ENCODE results near the gene GPR162. TPM values are rescaled to one million over a fixed set of nuclear protein-coding genes. Genes with fewer than 3 reads are reported as not detected.

The GPR162 gene
- total and polyA plus RNA-seq, 8 donors, result 1.3 to 9.3 (median 4.0) TPM

DNA sequence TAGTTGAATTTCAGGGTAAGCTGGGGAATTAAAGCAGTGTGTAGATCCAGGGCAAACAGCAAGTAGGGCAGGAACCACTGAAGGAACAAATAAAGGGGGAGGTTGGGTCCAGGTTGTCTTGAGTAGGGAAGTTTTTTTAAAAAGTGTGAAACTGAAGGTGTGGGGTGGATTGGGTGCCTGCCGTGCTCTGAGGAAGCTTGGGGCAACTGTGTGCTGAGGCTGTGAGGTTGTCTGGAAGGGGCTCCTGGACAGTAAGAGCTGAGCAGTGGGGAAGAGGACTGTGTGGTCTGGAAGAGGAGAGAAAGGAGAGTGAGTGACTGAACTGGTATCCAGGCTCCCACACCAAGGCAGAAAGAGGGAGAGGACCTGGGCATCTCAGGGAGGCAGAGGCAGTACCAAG lies 10.9 kb upstream of the GPR162 start:
- H3K4me3 ChIP-seq, result no peak overlapping the region
- H3K27me3 ChIP-seq, result peaks cover 0 to 11% (median 0%) of the 10 kb centered on the region in 3 donors
- intact Hi-C loops (cut with DNase I; ENCODE audit: low total_unique reads), result no loop called here
- H3K4me1 ChIP-seq, result no peaks in the 10 kb centered on the region
- no peaks in the 10 kb centered on the region for H3K9me3 ChIP-seq
- TF ChIP-seq EP300 (IDR thresholded peaks at IDR 0.05) (no peak), POLR2A (IDR thresholded peaks at IDR 0.05) (no peak), CTCF (IDR thresholded peaks at IDR 0.05) (no peak), POLR2AphosphoS5 (IDR thresholded peaks at IDR 0.05) (no peak)
- DNase-seq, result no peak
- H3K27ac ChIP-seq, result no peak overlapping the region
- WGBS, 5 donors, result 43 to 75% (median 57%) methylated on average over 1 of the region's 1 CpG
- H3K36me3 ChIP-seq, result peaks cover 0 to 4% (median 0%) of the 10 kb centered on the region in 4 donors

DNA sequence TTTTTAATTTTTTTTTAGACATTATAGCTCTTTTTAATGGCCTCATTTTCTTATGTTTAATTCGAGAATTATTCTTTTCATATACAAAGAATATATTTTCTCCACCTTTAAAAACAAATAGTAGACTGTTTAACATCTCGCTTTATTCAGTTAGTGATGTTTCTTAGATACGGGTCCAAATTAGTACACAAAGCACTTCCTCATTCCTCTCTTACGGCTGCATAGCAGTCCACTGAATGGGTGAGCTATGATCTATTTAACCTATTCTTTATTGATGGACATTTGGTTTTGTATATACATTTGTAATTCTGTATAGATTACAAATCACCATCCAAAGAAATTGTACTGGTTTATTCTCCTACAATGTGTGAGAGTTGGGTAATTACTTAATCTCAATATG lies 8.3 kb upstream of the GPR162 start:
- TF ChIP-seq POLR2AphosphoS5 (IDR thresholded peaks at IDR 0.05) (no peak), EP300 (IDR thresholded peaks at IDR 0.05) (no peak), POLR2A (IDR thresholded peaks at IDR 0.05) (no peak), CTCF (IDR thresholded peaks at IDR 0.05) (no peak)
- no peaks in the 10 kb centered on the region for H3K9me3 ChIP-seq
- WGBS, 5 donors, result 25 to 39% (median 34%) methylated on average over 4 of the region's 4 CpGs
- H3K4me3 ChIP-seq, result no peak overlapping the region
- no peak for DNase-seq
- H3K27ac ChIP-seq, result no peak overlapping the region
- peaks cover 0 to 4% (median 0%) of the 10 kb centered on the region in 4 donors for H3K36me3 ChIP-seq
- H3K4me1 ChIP-seq, result no peaks in the 10 kb centered on the region
- peaks cover 0 to 11% (median 0%) of the 10 kb centered on the region in 3 donors for H3K27me3 ChIP-seq
- intact Hi-C loops (cut with DNase I; ENCODE audit: low total_unique reads), result no loop called here

DNA sequence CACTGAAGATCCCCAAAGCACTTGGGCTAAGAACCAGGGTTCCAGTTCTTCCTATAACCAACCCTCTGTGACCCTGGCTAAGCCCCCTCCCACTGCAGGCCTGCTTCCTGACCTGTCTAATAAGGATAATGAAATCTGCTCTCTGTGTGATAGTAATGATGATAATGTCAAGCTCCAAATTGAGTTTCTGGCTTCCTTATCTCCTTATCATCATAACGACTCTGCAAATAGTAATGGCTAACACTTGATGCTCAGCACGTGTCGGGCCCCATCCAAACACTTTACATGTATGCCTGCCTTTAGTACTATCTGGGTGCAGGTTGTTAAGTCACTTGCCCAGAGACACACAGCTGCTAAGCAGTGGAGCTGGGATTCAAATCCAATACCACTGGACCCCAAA lies 5.0 kb upstream of the GPR162 start:
- intact Hi-C loops (cut with DNase I; ENCODE audit: low total_unique reads), result no loop called here
- H3K27me3 ChIP-seq, result peaks cover 0 to 30% (median 4%) of the 10 kb centered on the region in 3 donors
- no peak for DNase-seq
- TF ChIP-seq POLR2A (IDR thresholded peaks at IDR 0.05) (no peak), EP300 (IDR thresholded peaks at IDR 0.05) (no peak), POLR2AphosphoS5 (IDR thresholded peaks at IDR 0.05) (no peak), CTCF (IDR thresholded peaks at IDR 0.05) (no peak)
- 23 to 49% (median 41%) methylated on average over 3 of the region's 3 CpGs for WGBS, 5 donors
- H3K4me3 ChIP-seq, result no peak overlapping the region
- H3K4me1 ChIP-seq, result peaks cover 5 to 9% (median 8%) of the 10 kb centered on the region in 4 donors
- H3K36me3 ChIP-seq, result peaks cover 0 to 4% (median 0%) of the 10 kb centered on the region in 4 donors
- H3K27ac ChIP-seq, result no peak overlapping the region
- H3K9me3 ChIP-seq, result no peaks in the 10 kb centered on the region

- no peak overlapping the region for H3K27ac ChIP-seq
- H3K4me1 ChIP-seq, result peaks cover 10 to 14% (median 13%) of the 10 kb centered on the region in 4 donors
- no peak for TF ChIP-seq EP300 (IDR thresholded peaks at IDR 0.05)
- no peak for TF ChIP-seq POLR2AphosphoS5 (IDR thresholded peaks at IDR 0.05)
- TF ChIP-seq CTCF (IDR thresholded peaks at IDR 0.05), result no peak
- TF ChIP-seq POLR2A (IDR thresholded peaks at IDR 0.05), result no peak
- no peaks in the 10 kb centered on the region for H3K9me3 ChIP-seq
- intact Hi-C loops (cut with DNase I; ENCODE audit: low total_unique reads), result no loop called here
- WGBS, 5 donors, result 60 to 81% (median 69%) methylated on average over 7 to 8 of the region's 8 CpGs
- no peak for DNase-seq
- H3K27me3 ChIP-seq, result peaks cover 0 to 35% (median 9%) of the 10 kb centered on the region in 3 donors
- no peak overlapping the region for H3K4me3 ChIP-seq
- H3K36me3 ChIP-seq, result peaks cover 0 to 4% (median 0%) of the 10 kb centered on the region in 4 donors
Measured at GRCh38 chr12:6817098-6817497, 4.5 kb upstream of the GPR162 start.
